HG02981 (cell line): ENCODE data around the gene ARHGAP31.
A peak's percentile ranks its signal among the peaks of the same experiment; 100 is the strongest.
"Not testable (repeated sequence)": the region's sequence is repeated elsewhere in the genome, so short reads cannot be mapped to it uniquely, and the experiment has no call there.

Experiments
- ATAC-seq: cut with Tn5 transposase; IDR thresholded peaks from one replicate; pipeline ENCODE4 v1.9.1; 2021; ENCODE audit warnings: mild to moderate bottlenecking, moderate library complexity; ENCODE audit not compliant: unreplicated experiment

Gene ARHGAP31

GRCh38 chr3:119347036-119347435 lies 52.9 kb downstream of the ARHGAP31 start:
- ATAC-seq = no peak

GRCh38 chr3:119349354-119350041 lies 55.3 kb downstream of the ARHGAP31 start:
- no peak for ATAC-seq

- no peak for ATAC-seq
These were observed 55.9 kb downstream of the ARHGAP31 start for GRCh38 chr3:119350114-119350513.

- ATAC-seq = no peak
These were observed 57.4 kb downstream of the ARHGAP31 start for GRCh38 chr3:119351581-119351980.

- peak; percentile 97 for ATAC-seq
These were observed 57.9 kb downstream of the ARHGAP31 start for GRCh38 chr3:119352034-119352609.

GRCh38 chr3:119352863-119353527 lies 58.8 kb downstream of the ARHGAP31 start:
- peak; percentile 30 for ATAC-seq

GRCh38 chr3:119355608-119356007 lies 61.4 kb downstream of the ARHGAP31 start:
- ATAC-seq = not testable (repeated sequence)

GRCh38 chr3:119356646-119357045 lies 62.5 kb downstream of the ARHGAP31 start:
- no peak for ATAC-seq

- ATAC-seq = no peak
These were observed 63.0 kb downstream of the ARHGAP31 start for GRCh38 chr3:119357190-119357589.

GRCh38 chr3:119359476-119360326 lies 65.5 kb downstream of the ARHGAP31 start:
- ATAC-seq = no peak

GRCh38 chr3:119360736-119361462 lies 66.7 kb downstream of the ARHGAP31 start:
- ATAC-seq = no peak

- no peak for ATAC-seq
These were observed 67.8 kb downstream of the ARHGAP31 start for GRCh38 chr3:119362010-119362409.

- no peak for ATAC-seq
These were observed 69.0 kb downstream of the ARHGAP31 start for GRCh38 chr3:119362940-119363725.

- ATAC-seq = no peak
These were observed 70.2 kb downstream of the ARHGAP31 start for GRCh38 chr3:119364401-119364800.

- no peak for ATAC-seq
These were observed 71.2 kb downstream of the ARHGAP31 start for GRCh38 chr3:119365418-119365817.

GRCh38 chr3:119367000-119367399 lies 72.8 kb downstream of the ARHGAP31 start:
- no peak for ATAC-seq

GRCh38 chr3:119368298-119368697 lies 74.1 kb downstream of the ARHGAP31 start:
- no peak for ATAC-seq

- not testable (repeated sequence) for ATAC-seq
These were observed 77.6 kb downstream of the ARHGAP31 start for GRCh38 chr3:119371786-119372185.

- ATAC-seq = no peak
These were observed 80.9 kb downstream of the ARHGAP31 start for GRCh38 chr3:119375106-119375505.

- ATAC-seq = no peak
These were observed 81.3 kb downstream of the ARHGAP31 start for GRCh38 chr3:119375510-119375909.
